HTR-8/SVneo (cell line): ENCODE data around the gene ARPP21.
"Not testable (repeated sequence)": the region's sequence is repeated elsewhere in the genome, so short reads cannot be mapped to it uniquely, and the experiment has no call there.

ENCODE experiments used
- DNase-seq: peaks from one replicate; pipeline ENCODE4 v3.0.0; 2011; ENCODE audit warnings: low spot score, mixed read lengths; ENCODE audit not compliant: insufficient read length
- FAIRE-seq: peaks from 2 replicates; lab custom pipeline; 2011; peaks lifted over from hg19 to GRCh38; lab: Jason Lieb, UNC

ARPP21 gene

GRCh38 chr3:35639254-35640186, at the start of gene ARPP21:
Gene ARPP21, plus strand, starts transcription at chr3:35639525. Its CDS starts 42,227 bp downstream, at chr3:35681752.
- DNase-seq = no peak
- FAIRE-seq = peak; percentile 33

GRCh38 chr3:35592589-35593295, 46.6 kb upstream of the ARPP21 start:
- no peak for FAIRE-seq
- no peak for DNase-seq

GRCh38 chr3:35594739-35595138, 44.6 kb upstream of the ARPP21 start:
- DNase-seq (no peak), FAIRE-seq (no peak)

GRCh38 chr3:35596335-35596995, 42.9 kb upstream of the ARPP21 start:
- FAIRE-seq = no peak
- DNase-seq = no peak

- no peak for FAIRE-seq
- no peak for DNase-seq
Observed at GRCh38 chr3:35597490-35597889, 41.8 kb upstream of the ARPP21 start.

- FAIRE-seq = no peak
- no peak for DNase-seq
Observed at GRCh38 chr3:35598804-35599203, 40.5 kb upstream of the ARPP21 start.

GRCh38 chr3:35601959-35602358, 37.4 kb upstream of the ARPP21 start:
- FAIRE-seq = no peak
- DNase-seq = no peak

GRCh38 chr3:35602395-35602936, 36.9 kb upstream of the ARPP21 start:
- DNase-seq (no peak), FAIRE-seq (no peak)

- no peak for FAIRE-seq
- no peak for DNase-seq
Observed at GRCh38 chr3:35616346-35616745, 23.0 kb upstream of the ARPP21 start.

GRCh38 chr3:35617370-35617769, 22.0 kb upstream of the ARPP21 start:
- DNase-seq (no peak), FAIRE-seq (no peak)

GRCh38 chr3:35620238-35620637, 19.1 kb upstream of the ARPP21 start:
- DNase-seq, FAIRE-seq: not testable (repeated sequence)

- no peak for DNase-seq
- FAIRE-seq = no peak
Observed at GRCh38 chr3:35624698-35625097, 14.6 kb upstream of the ARPP21 start.

- DNase-seq (no peak), FAIRE-seq (no peak)
Observed at GRCh38 chr3:35633332-35634124, 5.8 kb upstream of the ARPP21 start.

GRCh38 chr3:35635407-35635806, 3.9 kb upstream of the ARPP21 start:
- no peak for FAIRE-seq
- no peak for DNase-seq

GRCh38 chr3:35635926-35636683, 3.2 kb upstream of the ARPP21 start:
- FAIRE-seq = no peak
- no peak for DNase-seq

- no peak for FAIRE-seq
- no peak for DNase-seq
Observed at GRCh38 chr3:35638251-35638979, 910 bp upstream of the ARPP21 start.

- DNase-seq (no peak), FAIRE-seq (no peak)
Observed at GRCh38 chr3:35638980-35639253, 408 bp upstream of the ARPP21 start.
